HL-60 (cell line): Measurements from ENCODE around the gene TSC2.

Source experiments
- DNase-seq, 2 experiments: peaks; one replicate each; pipeline ENCODE4 v3.0.0-alpha.2; 2010 to 2020; ENCODE audit warnings: low read depth in 1 of 2, low spot score in 1 of 2
- H3K27ac ChIP-seq: fragments of 250-450 bp; sonication (Bioruptor Pico); replicated peaks from 2 replicates; pipeline ENCODE4 v1.5.1; 2020; ENCODE audit warnings: mild to moderate bottlenecking, moderate library complexity
- H3K27me3 ChIP-seq: fragments of 250-450 bp; sonication (Bioruptor Pico); 2 replicates; pipeline ENCODE4 v1.5.1; 2021; ENCODE audit warnings: mild to moderate bottlenecking, moderate library complexity; ENCODE audit not compliant: insufficient read depth, poor library complexity, severe bottlenecking
- H3K4me3 ChIP-seq: replicated peaks from 2 replicates; pipeline ENCODE4 v1.5.1; 2011; ENCODE audit warnings: mild to moderate bottlenecking, control low read depth, low read length; ENCODE audit not compliant: insufficient read depth
- CTCF ChIP-seq: IDR thresholded peaks from one replicate; pipeline ENCODE4 v1.5.1; 2011; ENCODE audit warnings: low read length, control low read depth, inconsistent platforms; ENCODE audit not compliant: insufficient read depth
- GABPA ChIP-seq: IDR thresholded peaks from 2 replicates; pipeline ENCODE4 v1.6.1; 2012; ENCODE audit warnings: low read depth
- POLR2AphosphoS5 ChIP-seq: IDR thresholded peaks from 2 replicates; pipeline ENCODE4 v1.6.1; 2012; ENCODE audit warnings: low read depth
- REST ChIP-seq: IDR thresholded peaks from 2 replicates; pipeline ENCODE4 v1.6.1; 2012; ENCODE audit warnings: low read depth; ENCODE audit not compliant: insufficient replicate concordance
- SPI1 ChIP-seq: IDR thresholded peaks from 2 replicates; pipeline ENCODE4 v1.6.1; 2012; ENCODE audit warnings: low read depth, mild to moderate bottlenecking, borderline replicate concordance

The TSC2 gene

GRCh38 chr16:2079311-2079800 is 31.6 kb downstream of the TSC2 start:
- no peak overlapping the region for H3K27ac ChIP-seq
- no peak for DNase-seq
- no peak overlapping the region for H3K4me3 ChIP-seq
- TF ChIP-seq SPI1 (no peak), REST (no peak), GABPA (no peak), CTCF (no peak)
- H3K27me3 ChIP-seq: no peaks in the 10 kb centered on the region

- no peak for TF ChIP-seq REST
- TF ChIP-seq GABPA: no peak
- TF ChIP-seq CTCF: no peak
- TF ChIP-seq POLR2AphosphoS5: no peak
- no peak for TF ChIP-seq SPI1
- H3K27ac ChIP-seq: no peak overlapping the region
- no peak overlapping the region for H3K4me3 ChIP-seq
- no peaks in the 10 kb centered on the region for H3K27me3 ChIP-seq
- no peak for DNase-seq
Measured at GRCh38 chr16:2079991-2080390, 32.2 kb downstream of the TSC2 start.

- no peak for DNase-seq
- Histone ChIP-seq H3K27me3 (no peaks in the 10 kb centered on the region), H3K27ac (no peak overlapping the region), H3K4me3 (no peak overlapping the region)
- TF ChIP-seq CTCF: no peak
- no peak for TF ChIP-seq SPI1
- TF ChIP-seq REST: no peak
- no peak for TF ChIP-seq GABPA
- TF ChIP-seq POLR2AphosphoS5: no peak
Measured at GRCh38 chr16:2081201-2082084, 33.7 kb downstream of the TSC2 start.
